Prostate gland (tissue), 2 donors: ENCODE results near the gene MRC1.

Experiments
- POLR2A ChIP-seq: fragments of 450-650 bp; IDR thresholded peaks from one replicate; pipeline ENCODE4 v1.6.1; 2016; ENCODE audit warnings: antibody characterized with exemption, mild to moderate bottlenecking
- POLR2AphosphoS5 ChIP-seq: sonication (generic); formaldehyde crosslinking; IDR thresholded peaks from one replicate; pipeline ENCODE4 v1.6.1; 2017; ENCODE audit warnings: antibody characterized with exemption
- TF ChIP-seq, protein P1 (sequence below), 4 experiments: fragments of 200-600 bp in 2 of 4; fragments of 450-650 bp in 2 of 4; sonication (generic) in 2 of 4; IDR thresholded peaks; 1 replicate in 3 of 4; 2 replicates in 1 of 4; pipeline ENCODE4 v1.5.1; 2016 to 2019; ENCODE audit warnings: antibody characterized with exemption in 4 of 4, mild to moderate bottlenecking in 2 of 4, moderate library complexity in 2 of 4

GRCh38 chr10:17783751-17784150 is 25.4 kb upstream of the MRC1 start:
- TF ChIP-seq POLR2AphosphoS5 (no peak), POLR2A (no peak)
- TF ChIP-seq, protein P1, sequence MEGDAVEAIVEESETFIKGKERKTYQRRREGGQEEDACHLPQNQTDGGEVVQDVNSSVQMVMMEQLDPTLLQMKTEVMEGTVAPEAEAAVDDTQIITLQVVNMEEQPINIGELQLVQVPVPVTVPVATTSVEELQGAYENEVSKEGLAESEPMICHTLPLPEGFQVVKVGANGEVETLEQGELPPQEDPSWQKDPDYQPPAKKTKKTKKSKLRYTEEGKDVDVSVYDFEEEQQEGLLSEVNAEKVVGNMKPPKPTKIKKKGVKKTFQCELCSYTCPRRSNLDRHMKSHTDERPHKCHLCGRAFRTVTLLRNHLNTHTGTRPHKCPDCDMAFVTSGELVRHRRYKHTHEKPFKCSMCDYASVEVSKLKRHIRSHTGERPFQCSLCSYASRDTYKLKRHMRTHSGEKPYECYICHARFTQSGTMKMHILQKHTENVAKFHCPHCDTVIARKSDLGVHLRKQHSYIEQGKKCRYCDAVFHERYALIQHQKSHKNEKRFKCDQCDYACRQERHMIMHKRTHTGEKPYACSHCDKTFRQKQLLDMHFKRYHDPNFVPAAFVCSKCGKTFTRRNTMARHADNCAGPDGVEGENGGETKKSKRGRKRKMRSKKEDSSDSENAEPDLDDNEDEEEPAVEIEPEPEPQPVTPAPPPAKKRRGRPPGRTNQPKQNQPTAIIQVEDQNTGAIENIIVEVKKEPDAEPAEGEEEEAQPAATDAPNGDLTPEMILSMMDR (IDR thresholded peaks at IDR 0.05), result no peak
